DOHH2 (cell line): ENCODE measurements around the gene CUL7.

Experiments
- EZH2phosphoT487 ChIP-seq: fragments of 200-600 bp; sonication (generic); IDR thresholded peaks from 2 replicates; pipeline ENCODE4 v1.6.1; 2017; ENCODE audit warnings: borderline replicate concordance, mild to moderate bottlenecking, antibody characterized with exemption, low read length, moderate library complexity, mixed read lengths
- TF ChIP-seq, protein P1 (sequence below): fragments of 200-600 bp; sonication (generic); IDR thresholded peaks from one replicate; pipeline ENCODE4 v1.5.1; 2014; ENCODE audit warnings: antibody characterized with exemption, mild to moderate bottlenecking, low read depth, low read length; ENCODE audit not compliant: poor library complexity, severe bottlenecking

GRCh38 chr6:43077333-43077809, 23.7 kb upstream of the CUL7 start:
- TF ChIP-seq, protein P1, sequence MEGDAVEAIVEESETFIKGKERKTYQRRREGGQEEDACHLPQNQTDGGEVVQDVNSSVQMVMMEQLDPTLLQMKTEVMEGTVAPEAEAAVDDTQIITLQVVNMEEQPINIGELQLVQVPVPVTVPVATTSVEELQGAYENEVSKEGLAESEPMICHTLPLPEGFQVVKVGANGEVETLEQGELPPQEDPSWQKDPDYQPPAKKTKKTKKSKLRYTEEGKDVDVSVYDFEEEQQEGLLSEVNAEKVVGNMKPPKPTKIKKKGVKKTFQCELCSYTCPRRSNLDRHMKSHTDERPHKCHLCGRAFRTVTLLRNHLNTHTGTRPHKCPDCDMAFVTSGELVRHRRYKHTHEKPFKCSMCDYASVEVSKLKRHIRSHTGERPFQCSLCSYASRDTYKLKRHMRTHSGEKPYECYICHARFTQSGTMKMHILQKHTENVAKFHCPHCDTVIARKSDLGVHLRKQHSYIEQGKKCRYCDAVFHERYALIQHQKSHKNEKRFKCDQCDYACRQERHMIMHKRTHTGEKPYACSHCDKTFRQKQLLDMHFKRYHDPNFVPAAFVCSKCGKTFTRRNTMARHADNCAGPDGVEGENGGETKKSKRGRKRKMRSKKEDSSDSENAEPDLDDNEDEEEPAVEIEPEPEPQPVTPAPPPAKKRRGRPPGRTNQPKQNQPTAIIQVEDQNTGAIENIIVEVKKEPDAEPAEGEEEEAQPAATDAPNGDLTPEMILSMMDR: no peak
- no peak for TF ChIP-seq EZH2phosphoT487
